ENCODE results near the gene TMEM200A. TPM values are rescaled to one million over a fixed set of nuclear protein-coding genes. Genes with fewer than 3 reads are reported as not detected.

TMEM200A gene
- total RNA-seq, 1 donor from 2014 or later = 3.5 TPM

- no peaks in the 10 kb centered on the region for H3K27me3 Mint-ChIP-seq (ENCODE audit: unreplicated experiment)
- DNase-seq (ENCODE audit: low spot score) = no peak
- TF ChIP-seq, protein P1, sequence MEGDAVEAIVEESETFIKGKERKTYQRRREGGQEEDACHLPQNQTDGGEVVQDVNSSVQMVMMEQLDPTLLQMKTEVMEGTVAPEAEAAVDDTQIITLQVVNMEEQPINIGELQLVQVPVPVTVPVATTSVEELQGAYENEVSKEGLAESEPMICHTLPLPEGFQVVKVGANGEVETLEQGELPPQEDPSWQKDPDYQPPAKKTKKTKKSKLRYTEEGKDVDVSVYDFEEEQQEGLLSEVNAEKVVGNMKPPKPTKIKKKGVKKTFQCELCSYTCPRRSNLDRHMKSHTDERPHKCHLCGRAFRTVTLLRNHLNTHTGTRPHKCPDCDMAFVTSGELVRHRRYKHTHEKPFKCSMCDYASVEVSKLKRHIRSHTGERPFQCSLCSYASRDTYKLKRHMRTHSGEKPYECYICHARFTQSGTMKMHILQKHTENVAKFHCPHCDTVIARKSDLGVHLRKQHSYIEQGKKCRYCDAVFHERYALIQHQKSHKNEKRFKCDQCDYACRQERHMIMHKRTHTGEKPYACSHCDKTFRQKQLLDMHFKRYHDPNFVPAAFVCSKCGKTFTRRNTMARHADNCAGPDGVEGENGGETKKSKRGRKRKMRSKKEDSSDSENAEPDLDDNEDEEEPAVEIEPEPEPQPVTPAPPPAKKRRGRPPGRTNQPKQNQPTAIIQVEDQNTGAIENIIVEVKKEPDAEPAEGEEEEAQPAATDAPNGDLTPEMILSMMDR (IDR thresholded peaks at IDR 0.05; ENCODE audit: unreplicated experiment) = no peak
These were observed 1.9 kb downstream of the TMEM200A start for GRCh38 chr6:130367767-130368166.

DNA sequence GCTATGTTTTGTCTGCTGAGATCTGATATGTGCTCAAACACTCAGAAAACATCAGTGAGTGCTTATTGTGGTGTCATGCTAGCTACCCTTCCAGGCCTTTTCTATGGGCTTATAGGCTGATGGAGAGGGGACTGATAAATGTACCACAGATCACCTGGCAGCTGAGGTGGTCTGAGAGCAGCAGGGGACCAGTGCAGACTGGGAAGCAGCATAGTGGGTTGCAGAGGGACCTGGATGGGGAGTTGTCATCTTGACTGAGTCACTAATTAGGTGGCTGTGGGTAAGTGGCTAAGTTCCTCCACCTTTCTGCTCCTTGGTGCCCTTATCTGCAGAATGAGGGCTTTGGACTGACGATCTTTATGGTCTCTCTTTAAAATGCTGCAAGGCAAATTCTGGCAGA, 2.8 kb downstream of the TMEM200A start:
- no peaks in the 10 kb centered on the region for H3K9me3 Mint-ChIP-seq (ENCODE audit: unreplicated experiment)
- H3K27me3 Mint-ChIP-seq (ENCODE audit: unreplicated experiment) = no peaks in the 10 kb centered on the region
- no peak overlapping the region for H3K27ac Mint-ChIP-seq (ENCODE audit: unreplicated experiment)
- DNase-seq (ENCODE audit: low spot score) = no peak
- TF ChIP-seq, protein P1 (IDR thresholded peaks at IDR 0.05; ENCODE audit: unreplicated experiment) = no peak
- H3K4me1 Mint-ChIP-seq (ENCODE audit: unreplicated experiment) = peaks cover 13% of the 10 kb centered on the region
- H3K4me3 Mint-ChIP-seq (ENCODE audit: unreplicated experiment) = no peak overlapping the region
- no peaks in the 10 kb centered on the region for H3K36me3 Mint-ChIP-seq (ENCODE audit: low read depth, unreplicated experiment)

More at GRCh38 chr6:130367767-130368166, 1.9 kb downstream of the TMEM200A start:
- Mint-ChIP-seq H3K4me1 (ENCODE audit: unreplicated experiment) (peaks cover 13% of the 10 kb centered on the region), H3K9me3 (ENCODE audit: unreplicated experiment) (no peaks in the 10 kb centered on the region), H3K36me3 (ENCODE audit: low read depth, unreplicated experiment) (no peaks in the 10 kb centered on the region), H3K4me3 (ENCODE audit: unreplicated experiment) (no peak overlapping the region), H3K27ac (ENCODE audit: unreplicated experiment) (no peak overlapping the region)

DNA sequence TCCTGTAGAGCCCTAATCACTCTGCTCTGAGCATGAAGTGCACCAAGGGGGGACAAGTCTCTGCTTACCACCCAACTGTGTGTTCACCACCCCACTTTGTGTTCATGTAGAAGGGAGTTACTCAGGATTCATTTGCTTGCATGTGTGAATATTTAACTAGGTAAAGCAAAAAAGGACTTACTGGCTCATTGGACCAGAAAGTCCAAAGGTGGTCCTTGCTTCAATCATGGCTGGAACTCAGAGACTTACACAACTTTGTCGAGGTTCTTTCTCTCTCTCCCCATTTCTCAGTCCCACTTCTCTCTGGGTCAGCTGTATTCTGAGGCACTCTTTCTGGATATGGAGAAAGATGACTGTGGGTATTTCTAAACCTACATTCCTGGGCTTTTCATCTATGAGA, 4.0 kb downstream of the TMEM200A start:
- no peak for DNase-seq (ENCODE audit: low spot score)
- H3K27ac Mint-ChIP-seq (ENCODE audit: unreplicated experiment) = no peak overlapping the region
- H3K9me3 Mint-ChIP-seq (ENCODE audit: unreplicated experiment) = no peaks in the 10 kb centered on the region
- no peak overlapping the region for H3K4me3 Mint-ChIP-seq (ENCODE audit: unreplicated experiment)
- H3K4me1 Mint-ChIP-seq (ENCODE audit: unreplicated experiment) = peaks cover 13% of the 10 kb centered on the region
- no peaks in the 10 kb centered on the region for H3K36me3 Mint-ChIP-seq (ENCODE audit: low read depth, unreplicated experiment)
- no peaks in the 10 kb centered on the region for H3K27me3 Mint-ChIP-seq (ENCODE audit: unreplicated experiment)
- TF ChIP-seq, protein P1 (IDR thresholded peaks at IDR 0.05; ENCODE audit: unreplicated experiment) = no peak

DNA sequence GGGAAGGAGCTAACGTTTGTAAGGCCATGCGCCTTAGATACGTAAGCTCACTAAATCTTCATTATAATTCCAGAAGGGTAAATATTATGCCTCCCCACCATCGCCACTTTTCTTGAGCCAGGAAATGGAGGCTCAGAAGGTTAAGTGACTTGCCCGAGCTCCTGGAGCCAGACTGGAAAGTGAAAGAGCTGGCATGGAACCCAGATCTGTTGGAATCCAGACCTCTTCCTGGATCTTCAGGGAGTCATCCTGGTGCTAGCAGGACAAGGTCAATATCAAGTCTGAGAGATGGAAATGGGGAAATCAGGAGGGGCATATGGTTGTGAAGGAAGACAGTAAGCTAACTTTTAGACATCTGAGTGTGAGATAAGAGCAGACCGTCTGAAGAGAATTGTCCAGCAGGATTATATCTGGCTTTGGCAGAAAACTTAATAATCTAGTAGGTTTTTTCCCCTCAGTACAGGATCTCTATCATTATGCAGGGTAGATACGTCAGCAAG, 6.2 kb downstream of the TMEM200A start:
- no peak for DNase-seq (ENCODE audit: low spot score)
- Mint-ChIP-seq H3K36me3 (ENCODE audit: low read depth, unreplicated experiment) (no peaks in the 10 kb centered on the region), H3K27ac (ENCODE audit: unreplicated experiment) (no peak overlapping the region), H3K9me3 (ENCODE audit: unreplicated experiment) (no peaks in the 10 kb centered on the region), H3K27me3 (ENCODE audit: unreplicated experiment) (no peaks in the 10 kb centered on the region), H3K4me1 (ENCODE audit: unreplicated experiment) (peaks cover 12% of the 10 kb centered on the region), H3K4me3 (ENCODE audit: unreplicated experiment) (no peak overlapping the region)
- TF ChIP-seq, protein P1 (IDR thresholded peaks at IDR 0.05; ENCODE audit: unreplicated experiment) = no peak

GRCh38 chr6:130372786-130373185, 7.0 kb downstream of the TMEM200A start:
- H3K27ac Mint-ChIP-seq (ENCODE audit: unreplicated experiment) = no peak overlapping the region
- no peak overlapping the region for H3K4me3 Mint-ChIP-seq (ENCODE audit: unreplicated experiment)
- H3K27me3 Mint-ChIP-seq (ENCODE audit: unreplicated experiment) = no peaks in the 10 kb centered on the region
- no peaks in the 10 kb centered on the region for H3K9me3 Mint-ChIP-seq (ENCODE audit: unreplicated experiment)
- TF ChIP-seq, protein P1 (IDR thresholded peaks at IDR 0.05; ENCODE audit: unreplicated experiment) = no peak
- H3K36me3 Mint-ChIP-seq (ENCODE audit: low read depth, unreplicated experiment) = no peaks in the 10 kb centered on the region
- H3K4me1 Mint-ChIP-seq (ENCODE audit: unreplicated experiment) = peaks cover 12% of the 10 kb centered on the region
- no peak for DNase-seq (ENCODE audit: low spot score)
